K562 (cell line): ENCODE results near the gene EML2. TPM values are rescaled to one million over a fixed set of nuclear protein-coding genes. Genes with fewer than 3 reads are reported as not detected.

Experiments
- ATAC-seq: fragments of 200-7000 bp; cut with Tn5 transposase; 3 replicates; pipeline ENCODE4 v1.9.1; 2020; ENCODE audit warnings: moderate library complexity
- BruUV-seq: library from RNA; stranded (reverse); fragments of 400-500 nt; replicated peaks from 2 replicates; lab custom pipeline; 2021; lab: Mats Ljungman, UMichigan
- CTCF ChIA-PET: fragments of 300-600 bp; formaldehyde crosslinking; extraction: SDS; loops from one replicate; lab custom pipeline; 2021; ENCODE audit warnings: low intra/inter-chr PET ratio; lab: Yijun Ruan, JAX
- POLR2A ChIA-PET: fragments of 300-600, 350-650 bp; sonication (Branson Sonifier 250); formaldehyde crosslinking; extraction: SDS; loops from one replicate; lab custom pipeline; 2021; ENCODE audit warnings: antibody characterized with exemption, inconsistent platforms; lab: Yijun Ruan, JAX
- DNase-seq, 4 experiments: peaks; one replicate each; pipeline versions ENCODE4 v3.0.0 to v3.0.0-alpha.2; 2011 to 2018; ENCODE audit warnings: low spot score in 3 of 4, mixed read lengths in 3 of 4; ENCODE audit errors: extremely low read depth in 1 of 4
- FAIRE-seq: peaks from 2 replicates; lab custom pipeline; 2011; peaks lifted over from hg19 to GRCh38; lab: Jason Lieb, UNC
- H2AFZ ChIP-seq: 2 replicates; pipeline ENCODE4 v1.6.0; 2011; ENCODE audit warnings: low read depth, low read length, control low read depth, inconsistent platforms
- H3K27ac ChIP-seq: fragments of 200-600 bp; 3 replicates; pipeline ENCODE4 v1.8.0; 2011; ENCODE audit warnings: low read depth, mild to moderate bottlenecking, control low read depth, inconsistent platforms, low read length, moderate library complexity, mixed read lengths; ENCODE audit errors: extremely low read depth
- H3K27me3 ChIP-seq, 2 experiments: fragments of 300-600 bp in 1 of 2; 2 replicates in 1 of 2; 3 replicates in 1 of 2; pipeline versions ENCODE4 v1.6.0 to v1.8.0; 2011; ENCODE audit warnings: inconsistent platforms in 2 of 2, low read length in 2 of 2, mild to moderate bottlenecking in 1 of 2, mixed read lengths in 1 of 2, moderate library complexity in 1 of 2; ENCODE audit not compliant: control insufficient read depth in 2 of 2, insufficient read depth in 2 of 2
- H3K36me3 ChIP-seq: fragments of 300-600 bp; 3 replicates; pipeline ENCODE4 v1.8.0; 2011; ENCODE audit warnings: mild to moderate bottlenecking, low read length, inconsistent platforms; ENCODE audit not compliant: control insufficient read depth, insufficient read depth
- H3K4me1 ChIP-seq, 2 experiments: fragments of 200-600 bp in 1 of 2; replicated peaks in 1 of 2; 2 replicates in 1 of 2; 3 replicates in 1 of 2; pipeline versions ENCODE4 v1.5.1 to v1.8.0; 2011; ENCODE audit warnings: inconsistent platforms in 2 of 2, low read length in 2 of 2, mild to moderate bottlenecking in 1 of 2, mixed read lengths in 1 of 2, moderate library complexity in 1 of 2; ENCODE audit not compliant: control insufficient read depth in 2 of 2, insufficient read depth in 2 of 2
- H3K4me2 ChIP-seq: 2 replicates; pipeline ENCODE4 v1.6.1; 2011; ENCODE audit warnings: low read length, control low read depth, inconsistent platforms, mixed read lengths; ENCODE audit not compliant: insufficient read depth
- H3K4me3 ChIP-seq: fragments of 200-600 bp; sonication (generic), shearing (Covaris generic); 2 replicates; pipeline ENCODE4 v1.5.1; 2016; ENCODE audit warnings: control low read depth, inconsistent platforms
- H3K79me2 ChIP-seq: fragments of 200-600 bp; 3 replicates; pipeline ENCODE4 v1.8.0; 2011; ENCODE audit warnings: low read length, inconsistent platforms; ENCODE audit not compliant: control insufficient read depth, insufficient read depth
- H3K9ac ChIP-seq, 2 experiments: 2 replicates each; pipeline versions ENCODE4 v1.6.0 to v1.6.1; 2011; ENCODE audit warnings: low read depth in 2 of 2, low read length in 2 of 2, control low read depth in 1 of 2, inconsistent platforms in 1 of 2, mild to moderate bottlenecking in 1 of 2, mixed read lengths in 1 of 2; ENCODE audit not compliant: insufficient read depth in 1 of 2
- H3K9me1 ChIP-seq: one replicate; pipeline ENCODE4 v1.6.0; 2011; ENCODE audit warnings: inconsistent platforms, mild to moderate bottlenecking, low read length, moderate library complexity; ENCODE audit not compliant: control insufficient read depth, insufficient read depth
- H3K9me3 ChIP-seq: replicated peaks from 2 replicates; pipeline ENCODE4 v1.5.1; 2011; ENCODE audit warnings: low read depth, low read length, inconsistent platforms; ENCODE audit not compliant: control insufficient read depth, insufficient read depth
- H4K20me1 ChIP-seq: replicated peaks from 2 replicates; pipeline ENCODE4 v1.6.1; 2011; ENCODE audit warnings: low read length, inconsistent platforms, mixed read lengths; ENCODE audit not compliant: control insufficient read depth, insufficient read depth
- BCOR ChIP-seq: fragments of 450-650 bp; IDR thresholded peaks from 2 replicates; pipeline ENCODE4 v1.6.1; 2016
- E2F4 ChIP-seq: sonication (generic); formaldehyde crosslinking; IDR thresholded peaks from 2 replicates; pipeline ENCODE4 v1.8.0; 2022; ENCODE audit warnings: mild to moderate bottlenecking, low read depth, missing genetic modification reagents
- FOXJ3 ChIP-seq: sonication (generic); formaldehyde crosslinking; IDR thresholded peaks from 2 replicates; pipeline ENCODE4 v1.4.0; 2020; ENCODE audit warnings: mild to moderate bottlenecking, missing genetic modification reagents
- KDM1A ChIP-seq, 2 experiments: fragments of 450-650 bp; IDR thresholded peaks; 2 replicates each; pipeline ENCODE4 v1.6.1; 2016; ENCODE audit warnings: mild to moderate bottlenecking in 2 of 2
- MNT ChIP-seq, 2 experiments: fragments of 450-650 bp; conservative IDR thresholded peaks; 2 replicates each; pipeline ENCODE4 v1.6.1; 2017; ENCODE audit warnings: mild to moderate bottlenecking in 2 of 2, moderate library complexity in 2 of 2
- PTTG1 ChIP-seq: fragments of 450-650 bp; IDR thresholded peaks from 2 replicates; pipeline ENCODE4 v1.6.1; 2016; ENCODE audit warnings: low read depth, mild to moderate bottlenecking, missing genetic modification characterization, missing compliant biosample characterization
- RBM25 ChIP-seq: fragments of 200-400 bp; formaldehyde crosslinking; IDR thresholded peaks from 2 replicates; pipeline ENCODE4 v1.6.1; 2018; ENCODE audit warnings: low read length, low read depth, moderate library complexity; ENCODE audit not compliant: severe bottlenecking
- SMARCA5 ChIP-seq: fragments of 450-650 bp; IDR thresholded peaks from 2 replicates; pipeline ENCODE4 v1.6.1; 2016
- SPI1 ChIP-seq: IDR thresholded peaks from 2 replicates; pipeline ENCODE4 v1.6.1; 2011; ENCODE audit warnings: low read depth, low read length, control low read depth, borderline replicate concordance
- TFE3 ChIP-seq: fragments of 450-650 bp; formaldehyde crosslinking; IDR thresholded peaks from 2 replicates; pipeline ENCODE4 v1.4.0; 2020; ENCODE audit warnings: mild to moderate bottlenecking, mixed read lengths
- ZBTB33 ChIP-seq: sonication (generic); formaldehyde crosslinking; IDR thresholded peaks from 2 replicates; pipeline ENCODE4 v1.8.1; 2023; ENCODE audit warnings: mild to moderate bottlenecking, missing genetic modification reagents
- ZBTB49 ChIP-seq: sonication (generic); formaldehyde crosslinking; IDR thresholded peaks from 2 replicates; pipeline ENCODE4 v1.8.0; 2022; ENCODE audit warnings: missing genetic modification reagents, mild to moderate bottlenecking, borderline replicate concordance
- ZNF778 ChIP-seq: fragments of 450-650 bp; formaldehyde crosslinking; IDR thresholded peaks from 2 replicates; pipeline ENCODE4 v1.4.0; 2020; ENCODE audit warnings: mild to moderate bottlenecking, moderate library complexity
- WGBS: fragments of 100-300 bp; shearing (Covaris generic); methylation state at CpG from one replicate; pipeline ENCODE4 v1.1.6; 2016; ENCODE audit warnings: low coverage, mixed read lengths; ENCODE audit not compliant: insufficient coverage; ENCODE audit errors: missing lambda C conversion rate; 5-methylcytosine and 5-hydroxymethylcytosine counted together
- in situ Hi-C: fragments of 300-500 bp; cut with MboI; formaldehyde crosslinking; loops from 4 replicates; pipeline ENCODE4 v1.15.0; 2018; ENCODE audit warnings: inconsistent platforms, mixed read lengths
- intact Hi-C: fragments of 100-400 bp; cut with micrococcal nuclease; formaldehyde crosslinking; loops from 2 replicates; pipeline ENCODE4 v1.14.2; 2022
- polyA plus RNA-seq, 8 experiments: library from polyadenylated mRNA; depleted of rRNA in 4 of 8; stranded (reverse) in 5 of 8; unstranded in 3 of 8; fragments of >200 nt; fragmentation: Nextera tagmentation in 2 of 8; fragmentation: Illumina TruSeq in 1 of 8; extraction: Ambion mirVana in 2 of 8; extraction: Trizol in 1 of 8; gene quantifications; 2 replicates each; pipeline versions ENCODE4 v1.2.1 to v1.2.3, GENCODE V29; 2011 to 2014; ENCODE audit warnings: inconsistent platforms in 1 of 8, missing spikeins in 1 of 8
- total RNA-seq, 7 experiments: library from RNA; depleted of rRNA in 6 of 7; stranded (reverse); fragments of >200 nt in 6 of 7; fragmentation: Illumina TruSeq in 2 of 7; extraction: Trizol in 2 of 7; gene quantifications; 2 replicates each; pipeline versions ENCODE4 v1.2.1 to v1.2.3, GENCODE V29; 2011 to 2021; ENCODE audit warnings: low replicate concordance in 1 of 7

The EML2 gene
- total and polyA plus RNA-seq, 9 of the 15 experiments (the other 6 are each of a cell fraction or from before 2014, with no cell fraction given) = 2.6 to 69.6 (median 24.8) TPM

GRCh38 chr19:45600340-45600885 lies 38.8 kb downstream of the EML2 start:
- H3K27me3 ChIP-seq = peaks cover 41 to 54% of the 10 kb centered on the region in 2 experiments
- ATAC-seq (no peak), DNase-seq (no peak), FAIRE-seq (no peak)
- H3K79me2 ChIP-seq = no peaks in the 10 kb centered on the region
- no peak overlapping the region for H3K9ac ChIP-seq
- ChIA-PET CTCF (no interaction called here), POLR2A (no interaction called here)
- no peak overlapping the region for H3K27ac ChIP-seq
- no TSS peak for BruUV-seq
- no peak overlapping the region for H3K4me3 ChIP-seq
- WGBS = 13% methylated on average over 5 of the region's 5 CpGs
- no peaks in the 10 kb centered on the region for H3K9me3 ChIP-seq
- H3K36me3 ChIP-seq = no peaks in the 10 kb centered on the region
- H3K4me2 ChIP-seq = no peak overlapping the region
- 0 out of 2 replicates have a peak, but pooled peaks cover 3% of the 10 kb centered on the region for H4K20me1 ChIP-seq
- no peak overlapping the region for H2AFZ ChIP-seq
- in situ Hi-C loops = no loop called here
- H3K4me1 ChIP-seq = peaks cover 3 to 15% of the 10 kb centered on the region in 2 experiments; a peak in 3 of 5 replicates
- H3K9me1 ChIP-seq = no peaks in the 10 kb centered on the region
- intact Hi-C loops = no loop called here
- TF ChIP-seq RBM25 = peak; percentile 92
- TF ChIP-seq BCOR = peak; percentile 70
- no peak for TF ChIP-seq ZBTB49 (CRISPR knock-in tag)
- TF ChIP-seq TFE3 (CRISPR knock-in tag) = no peak
- TF ChIP-seq SPI1 = 0 out of 2 replicates have a peak, but pooled peaks have one; percentile 36
- no peak for TF ChIP-seq FOXJ3
- no peak for TF ChIP-seq ZNF778 (CRISPR knock-in tag)
- 0 out of 4 replicates have a peak, but pooled peaks of 1 of the 2 experiments have one; percentile 30 for TF ChIP-seq KDM1A (IDR thresholded peaks at IDR 0.05)
- TF ChIP-seq SMARCA5 = peak; percentile 54; the same call in 1 of the 2 replicates
- no peak for TF ChIP-seq ZBTB33 (CRISPR knock-in tag)
- TF ChIP-seq MNT (conservative IDR thresholded peaks at IDR 0.05) = no peak
- no peak for TF ChIP-seq PTTG1 (tag)
- no peak for TF ChIP-seq E2F4 (CRISPR knock-in tag)
